Lung microvascular endothelial cell (primary cell): ENCODE data around the gene L3MBTL4. TPM values are rescaled to one million over a fixed set of nuclear protein-coding genes. Genes with fewer than 3 reads are reported as not detected.
"Not testable (repeated sequence)": the region's sequence is repeated elsewhere in the genome, so short reads cannot be mapped to it uniquely, and the experiment has no call there.

Experiments
- DNase-seq, 2 donors: peaks; one replicate each; pipeline versions ENCODE4 v3.0.0 to v3.0.0-alpha.2; 2010; ENCODE audit warnings: low read depth in 2 of 2
- total RNA-seq: library from RNA; depleted of rRNA; stranded (reverse); fragments of >200 nt; gene quantifications from 2 replicates; pipeline ENCODE4 v1.2.1, GENCODE V29; 2014

The L3MBTL4 gene
- total RNA-seq, 1 donor from 2014 or later: 15.9 TPM

GRCh38 chr18:6047596-6047995 lies 367.1 kb downstream of the L3MBTL4 start:
- DNase-seq: not testable (repeated sequence)

GRCh38 chr18:6044773-6045172 lies 369.9 kb downstream of the L3MBTL4 start:
- DNase-seq: no peak

DNA sequence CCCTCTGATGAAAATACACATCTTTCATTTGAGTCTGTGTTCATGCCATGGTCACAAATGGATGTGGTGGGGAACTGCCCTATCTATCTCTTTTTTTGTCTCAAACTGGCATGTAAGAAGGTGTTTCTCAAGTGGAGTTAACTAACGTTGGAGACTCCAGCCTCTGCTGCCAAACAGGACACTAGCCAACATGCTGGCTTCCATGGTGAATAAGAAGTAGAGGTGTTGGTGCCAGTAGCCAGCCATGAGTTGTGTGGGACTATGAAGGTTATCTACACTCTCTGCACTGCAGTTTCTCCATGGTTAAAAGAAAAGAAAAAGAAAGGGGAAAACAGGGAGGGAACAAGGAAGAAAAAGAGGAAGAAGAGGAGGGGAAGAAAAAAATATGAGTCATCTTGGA lies 370.4 kb downstream of the L3MBTL4 start:
- no peak for DNase-seq

- DNase-seq: no peak
Observed at GRCh38 chr18:6039055-6039454, 375.7 kb downstream of the L3MBTL4 start.

GRCh38 chr18:6031442-6031841 lies 383.3 kb downstream of the L3MBTL4 start:
- DNase-seq: no peak

GRCh38 chr18:6031002-6031401 lies 383.7 kb downstream of the L3MBTL4 start:
- no peak for DNase-seq

GRCh38 chr18:6024745-6025248 lies 389.9 kb downstream of the L3MBTL4 start:
- no peak for DNase-seq

- no peak for DNase-seq
Observed at GRCh38 chr18:6023551-6023950, 391.2 kb downstream of the L3MBTL4 start.

DNA sequence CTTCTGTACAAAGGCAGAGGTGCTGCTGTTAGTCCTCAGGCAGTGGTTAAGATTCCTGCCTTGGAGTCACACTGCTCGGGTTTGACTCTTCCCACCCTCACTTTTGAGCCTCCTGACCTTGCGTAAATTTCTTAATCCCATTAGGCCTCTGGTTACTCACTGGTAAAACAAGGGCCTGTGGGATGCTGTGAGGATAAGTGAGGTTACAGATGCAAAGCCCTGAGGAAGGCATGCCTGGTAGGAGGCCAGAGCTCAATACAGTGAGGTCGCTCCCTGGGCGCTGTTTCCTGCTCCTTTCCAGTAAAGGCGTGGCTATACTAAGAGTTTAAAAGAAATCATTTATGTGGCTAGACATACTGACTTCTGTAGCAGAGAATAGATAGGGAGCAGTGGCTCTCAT lies 391.9 kb downstream of the L3MBTL4 start:
- no peak for DNase-seq

DNA sequence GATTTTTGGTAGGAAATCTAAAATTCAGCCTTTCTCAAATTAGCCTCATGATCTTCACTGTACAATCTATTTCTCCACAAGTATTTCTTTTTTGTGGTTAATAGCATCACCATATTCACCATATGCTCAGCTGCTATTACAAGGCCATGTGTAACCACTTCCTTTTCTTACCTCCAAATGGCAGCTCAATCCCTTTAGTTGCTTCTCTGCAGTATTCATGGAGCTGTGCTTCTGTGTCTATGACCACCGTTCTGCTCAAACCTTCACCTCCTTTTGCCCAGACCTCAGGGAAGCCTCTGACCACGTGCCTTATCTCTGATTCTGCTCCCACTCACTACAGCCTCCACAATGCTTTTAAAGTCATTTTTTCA lies 392.7 kb downstream of the L3MBTL4 start:
- DNase-seq: no peak

DNA sequence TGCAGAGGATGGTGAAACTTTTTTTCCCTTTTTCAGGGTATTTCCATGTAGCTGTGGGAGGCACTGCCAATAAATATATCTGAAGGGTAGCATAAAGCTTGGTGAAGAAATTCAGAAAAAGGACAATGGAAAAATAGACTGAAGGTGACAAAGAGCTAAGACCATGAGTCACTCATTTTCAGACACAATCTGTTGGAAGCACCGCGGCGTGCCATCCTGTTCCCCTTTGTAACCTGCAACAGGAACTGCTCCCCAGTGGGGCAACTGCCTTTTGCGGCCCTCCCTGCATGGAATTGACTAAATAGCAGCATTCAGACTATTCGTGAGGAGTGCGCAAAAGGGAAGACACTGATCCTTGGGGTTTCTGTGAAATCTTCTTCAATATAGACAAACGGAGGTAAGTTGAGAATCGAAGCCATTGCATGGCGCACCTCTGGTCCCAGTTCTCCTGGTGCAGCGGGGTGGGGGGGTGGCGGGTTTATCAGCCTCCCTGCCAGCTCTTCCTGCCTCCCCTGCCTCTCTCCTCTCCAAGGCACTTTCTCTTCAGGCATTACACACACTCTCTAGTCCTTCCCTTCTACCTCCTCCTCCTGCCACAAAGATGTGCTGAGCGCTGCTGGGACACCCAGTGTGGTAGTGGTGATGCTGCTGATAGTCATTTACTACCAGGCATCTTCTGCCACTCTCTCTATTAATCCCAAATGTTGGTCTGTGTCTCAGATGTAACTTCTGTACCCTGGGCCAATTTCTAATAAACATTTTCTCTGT lies 393.2 kb downstream of the L3MBTL4 start:
- DNase-seq: no peak

DNA sequence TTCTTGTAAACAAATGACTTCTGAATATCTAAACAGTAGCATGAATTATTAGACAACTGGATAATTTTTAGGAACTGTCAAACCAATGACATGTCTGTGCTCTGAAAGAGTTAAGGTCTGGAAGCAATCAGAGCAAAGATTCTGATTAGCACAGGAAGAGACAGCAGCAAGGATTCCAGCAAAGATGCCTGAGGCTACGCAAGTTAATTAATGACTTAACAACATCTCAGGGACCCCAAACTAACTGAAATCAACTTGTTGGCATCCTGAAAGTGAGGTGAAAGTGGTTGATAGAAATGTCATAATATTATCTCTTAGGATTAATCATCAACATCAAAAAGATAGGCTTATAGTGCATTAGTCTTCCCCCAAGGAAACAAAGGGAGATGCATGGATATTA lies 396.0 kb downstream of the L3MBTL4 start:
- DNase-seq: no peak

DNA sequence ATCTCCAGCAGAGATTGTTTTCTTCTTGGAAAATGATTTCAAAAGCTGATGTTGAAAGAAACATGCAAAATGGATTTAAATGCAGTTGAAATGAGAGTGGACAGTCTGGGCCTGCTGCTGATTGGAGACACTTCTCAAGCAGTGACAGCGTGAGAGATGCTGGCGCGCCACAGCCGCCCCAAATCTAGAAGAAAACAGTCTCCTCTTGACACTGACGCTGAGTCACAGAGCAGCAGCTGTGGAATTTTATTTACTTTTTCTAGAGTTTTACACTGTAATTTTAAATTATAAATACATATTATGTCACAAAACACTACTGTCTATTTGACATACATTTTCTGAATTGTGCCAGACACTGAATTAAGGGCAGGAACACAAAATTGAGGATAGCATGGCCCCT lies 397.5 kb downstream of the L3MBTL4 start:
- DNase-seq: no peak

GRCh38 chr18:6015364-6015763 lies 399.3 kb downstream of the L3MBTL4 start:
- DNase-seq: no peak

DNA sequence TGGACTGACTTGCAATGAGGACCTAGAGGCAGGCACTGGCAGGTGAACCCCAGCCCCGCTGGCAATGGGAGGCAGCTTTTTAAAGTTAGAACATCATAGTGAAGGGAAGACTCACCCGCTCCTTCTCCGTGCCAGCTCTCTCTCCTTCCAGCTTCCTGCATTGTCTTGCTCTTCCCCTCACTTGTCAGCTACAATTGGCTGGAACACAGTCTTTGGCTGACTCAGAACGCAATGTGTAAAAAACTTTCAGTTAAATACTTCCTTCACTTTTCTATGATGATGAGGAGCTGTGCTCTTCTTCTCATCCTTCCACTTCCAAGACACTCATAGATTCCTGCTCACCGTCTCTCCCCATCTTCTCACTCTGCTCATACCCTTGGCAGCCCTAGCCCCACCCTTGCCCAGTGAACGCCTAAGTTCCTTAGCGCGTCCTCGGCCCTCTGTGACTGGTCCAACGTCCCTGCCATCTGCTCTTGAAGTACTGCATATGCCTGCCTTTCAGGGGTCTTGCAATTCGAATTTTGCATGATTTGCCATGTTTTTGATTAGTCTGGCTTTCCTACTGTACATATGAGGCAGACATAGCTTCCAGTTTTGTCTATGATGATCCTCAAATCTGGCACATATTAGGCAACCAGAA lies 401.4 kb downstream of the L3MBTL4 start:
- no peak for DNase-seq

DNA sequence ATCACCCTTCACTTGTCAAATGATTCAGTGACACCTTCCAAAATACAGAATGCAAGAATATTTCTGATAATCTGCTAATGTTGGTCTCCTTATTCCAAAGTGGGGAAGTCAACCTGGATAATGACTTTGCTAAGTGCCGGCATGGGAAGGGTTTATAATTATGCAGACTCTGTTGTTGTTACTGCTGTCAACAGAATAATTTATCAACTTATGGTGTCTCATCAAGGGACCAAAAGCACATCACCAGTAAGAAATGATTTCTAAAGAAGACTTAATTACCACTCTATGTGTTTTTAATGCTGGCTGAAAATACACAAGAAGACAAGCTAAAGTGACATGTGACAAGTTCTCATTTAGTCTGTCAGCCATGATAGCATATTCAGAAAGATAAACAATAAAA lies 403.8 kb downstream of the L3MBTL4 start:
- no peak for DNase-seq

DNA sequence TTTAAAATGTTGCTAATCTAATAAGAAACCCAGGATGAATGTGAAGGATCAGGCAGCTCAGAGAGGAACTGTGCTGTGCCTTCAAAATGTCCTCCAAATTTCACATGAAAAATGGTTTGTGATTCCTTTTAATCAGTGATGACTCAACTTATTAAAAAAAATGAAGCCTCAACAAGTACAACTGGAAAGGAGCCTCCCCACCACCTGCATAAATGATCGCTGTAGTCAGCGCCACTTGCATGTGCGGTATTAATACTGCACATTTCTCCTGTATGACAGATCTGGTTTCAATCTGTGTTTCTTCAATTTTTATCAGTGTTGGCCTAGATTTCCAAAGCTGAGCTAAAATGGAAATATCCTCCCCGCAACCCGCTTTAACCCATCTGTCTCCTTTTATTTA lies 404.4 kb downstream of the L3MBTL4 start:
- no peak for DNase-seq

GRCh38 chr18:6009756-6010155 lies 405.0 kb downstream of the L3MBTL4 start:
- no peak for DNase-seq

- no peak for DNase-seq
Observed at GRCh38 chr18:6004683-6005082, 410.0 kb downstream of the L3MBTL4 start.

DNA sequence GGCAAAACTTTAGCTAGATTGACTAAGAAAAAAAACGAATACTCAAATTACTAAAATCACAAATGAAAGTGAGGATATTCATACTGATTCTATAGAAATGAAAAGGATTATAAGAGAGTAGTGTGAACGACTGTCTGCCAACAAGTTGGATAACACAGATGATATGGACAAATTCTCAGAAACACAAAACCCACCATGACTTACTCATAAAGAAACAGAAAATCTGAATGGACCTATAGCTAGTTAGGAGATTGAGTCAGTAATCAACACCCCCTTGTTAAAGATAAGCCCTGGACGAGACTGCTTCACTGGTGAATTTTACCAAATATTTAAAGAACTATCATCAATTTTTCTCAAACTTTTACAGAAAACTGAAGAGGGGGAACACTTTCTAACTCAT lies 410.6 kb downstream of the L3MBTL4 start:
- no peak for DNase-seq

GRCh38 chr18:6001867-6002266 lies 412.8 kb downstream of the L3MBTL4 start:
- no peak for DNase-seq

- no peak for DNase-seq
Observed at GRCh38 chr18:5998907-5999306, 415.8 kb downstream of the L3MBTL4 start.
